Hindlimb muscle (tissue), 1 donor: ENCODE data around the gene GOLGA8J. TPM values are rescaled to one million over a fixed set of nuclear protein-coding genes. Genes with fewer than 3 reads are reported as not detected.
"Not testable (repeated sequence)": the region's sequence is repeated elsewhere in the genome, so short reads cannot be mapped to it uniquely, and the experiment has no call there.

ENCODE experiments used
- DNase-seq: peaks from one replicate; pipeline ENCODE4 v3.0.0-alpha.2; 2013
- polyA plus RNA-seq: library from polyadenylated mRNA; unstranded; fragments of 120-200 nt; gene quantifications from one replicate; pipeline ENCODE4 v1.2.1, GENCODE V29; 2013; ENCODE audit not compliant: insufficient read length

Gene GOLGA8J
- polyA plus RNA-seq, 1 donor = 0.52 TPM

GRCh38 chr15:30080816-30081215 is 1.9 kb upstream of the GOLGA8J start:
- not testable (repeated sequence) for DNase-seq

DNA sequence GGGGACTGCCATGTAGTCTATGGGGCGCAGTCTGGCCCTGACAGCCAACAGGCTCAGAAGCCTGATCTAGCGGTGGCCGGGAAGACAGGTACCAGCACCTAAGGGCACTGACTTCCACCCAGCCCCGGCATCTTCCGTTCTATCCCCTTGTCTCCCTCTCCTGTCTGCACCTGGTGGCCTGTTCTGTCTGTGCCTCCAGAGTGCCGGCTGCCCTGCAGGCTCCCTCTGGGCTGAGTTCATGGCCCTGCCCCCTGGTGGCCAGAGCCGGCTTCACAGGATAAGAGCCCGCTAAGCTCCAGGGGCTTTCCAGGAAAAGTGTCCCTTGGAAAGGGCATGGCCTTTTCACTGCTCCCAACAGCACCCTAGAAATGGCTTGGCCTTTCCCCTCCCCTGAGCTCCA is 15.1 kb downstream of the GOLGA8J start:
- not testable (repeated sequence) for DNase-seq

DNA sequence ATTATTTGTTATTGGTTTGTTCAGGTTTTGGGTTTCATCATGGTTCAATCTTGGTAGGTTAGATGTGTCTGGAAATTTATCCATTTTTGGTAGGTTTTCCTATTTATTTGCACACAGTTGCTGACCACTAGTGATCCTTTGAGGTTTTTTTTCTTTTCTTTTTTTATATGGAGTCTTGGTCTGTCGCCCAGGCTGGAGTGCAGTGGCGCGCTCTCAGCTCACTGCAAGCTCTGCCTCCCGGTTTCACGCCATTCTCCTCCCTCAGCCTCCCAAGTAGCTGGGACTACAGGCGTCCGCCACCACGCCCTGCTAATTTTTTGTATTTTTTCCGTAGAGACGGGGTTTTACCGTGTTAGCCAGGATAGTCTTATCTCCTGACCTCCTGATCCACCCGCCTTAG is 20.1 kb downstream of the GOLGA8J start:
- DNase-seq = not testable (repeated sequence)

- not testable (repeated sequence) for DNase-seq
These were observed 21.3 kb downstream of the GOLGA8J start for GRCh38 chr15:30103941-30104507.

DNA sequence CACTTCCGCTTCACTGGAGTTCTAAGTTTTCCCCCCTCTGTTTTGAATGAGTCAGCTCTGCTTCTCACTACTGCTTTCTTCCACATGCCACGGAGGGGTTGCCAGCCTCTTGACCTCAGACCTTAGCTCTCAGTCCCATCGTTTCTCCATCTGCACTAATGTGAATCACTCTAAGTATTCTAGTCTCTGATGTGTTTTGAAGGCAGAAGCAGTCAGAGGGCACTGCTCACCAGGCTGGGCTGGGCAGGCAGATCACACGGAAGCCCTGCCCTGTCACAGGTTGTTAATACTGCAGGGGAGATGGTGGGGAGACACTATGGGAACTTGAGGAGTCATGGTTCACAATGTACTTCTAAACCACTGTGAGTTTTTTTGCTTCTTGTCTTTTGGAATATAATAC is 27.8 kb downstream of the GOLGA8J start:
- DNase-seq = not testable (repeated sequence)

DNA sequence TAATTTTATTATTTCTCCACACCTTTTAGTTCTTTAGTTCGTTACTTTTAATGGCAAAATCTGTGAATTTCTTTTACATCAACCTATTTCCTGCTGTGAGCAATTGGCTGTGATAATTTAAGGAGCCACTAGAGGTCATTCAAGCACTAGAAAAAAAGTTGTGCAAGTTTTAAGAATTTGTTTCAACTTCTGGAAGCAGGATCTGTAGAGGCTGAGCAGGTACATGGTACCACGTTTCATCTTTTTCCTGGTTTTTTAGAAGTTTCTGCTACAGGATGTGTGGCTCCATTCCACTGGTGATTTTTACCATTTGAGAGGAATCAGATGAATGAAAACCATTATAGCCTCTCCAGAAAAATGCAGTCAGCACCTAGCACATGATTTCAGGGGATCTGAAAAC is 47.3 kb downstream of the GOLGA8J start:
- DNase-seq = not testable (repeated sequence)

DNA sequence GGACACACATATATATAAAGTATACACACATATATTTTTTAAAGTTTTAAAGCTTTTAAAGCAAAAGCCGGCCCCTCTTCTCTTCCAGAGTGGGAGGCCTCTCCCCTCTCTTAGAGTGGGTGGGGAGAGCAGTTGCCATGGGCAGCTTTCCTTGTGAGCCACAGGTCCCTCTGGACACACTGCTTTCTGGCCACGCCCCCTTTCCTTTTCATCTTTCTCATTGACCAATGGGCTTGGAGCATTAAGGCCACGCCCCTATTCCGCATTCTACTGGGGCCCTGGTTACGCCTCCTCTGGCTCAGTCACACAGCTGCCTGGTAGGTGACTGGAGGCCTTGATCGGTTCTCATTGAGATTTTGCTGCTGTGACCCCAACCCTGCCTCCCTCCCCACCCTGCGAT is 52.0 kb downstream of the GOLGA8J start, which contains the start of gene GOLGA8T:
Gene GOLGA8T (plus strand): TSS at position 301 of the 400 bp plus-strand sequence. CDS start 98 bp downstream, at position 399.
- DNase-seq = not testable (repeated sequence)

Other genes with a start within 250 kb of the GOLGA8J start
- not detected for gene GOLGA8T, start 52.1 kb downstream of the GOLGA8J start, polyA plus RNA-seq